Measurements from ENCODE around the gene SH3D19.

DNA sequence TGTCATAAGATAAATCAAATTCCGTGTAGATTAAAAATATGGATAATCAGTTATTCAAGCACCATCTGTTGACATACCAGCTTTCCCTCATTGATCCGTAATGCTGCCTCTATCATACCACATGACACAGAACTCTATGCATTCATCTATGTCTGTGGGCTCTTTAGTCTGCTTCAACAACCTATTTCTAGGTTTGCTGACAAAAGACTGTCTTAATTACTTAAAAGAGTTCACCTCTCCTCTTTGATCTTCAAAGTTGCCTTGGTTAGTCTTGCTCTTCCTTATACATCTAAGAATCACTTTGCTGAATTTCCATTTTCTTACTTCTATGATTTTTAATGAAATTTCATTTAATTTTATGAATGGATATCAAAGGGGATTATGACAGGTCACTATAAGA, 105.5 kb downstream of the SH3D19 start:
- TF ChIP-seq POLR2A (IDR thresholded peaks at IDR 0.05), result no peak
- TF ChIP-seq, protein P1, sequence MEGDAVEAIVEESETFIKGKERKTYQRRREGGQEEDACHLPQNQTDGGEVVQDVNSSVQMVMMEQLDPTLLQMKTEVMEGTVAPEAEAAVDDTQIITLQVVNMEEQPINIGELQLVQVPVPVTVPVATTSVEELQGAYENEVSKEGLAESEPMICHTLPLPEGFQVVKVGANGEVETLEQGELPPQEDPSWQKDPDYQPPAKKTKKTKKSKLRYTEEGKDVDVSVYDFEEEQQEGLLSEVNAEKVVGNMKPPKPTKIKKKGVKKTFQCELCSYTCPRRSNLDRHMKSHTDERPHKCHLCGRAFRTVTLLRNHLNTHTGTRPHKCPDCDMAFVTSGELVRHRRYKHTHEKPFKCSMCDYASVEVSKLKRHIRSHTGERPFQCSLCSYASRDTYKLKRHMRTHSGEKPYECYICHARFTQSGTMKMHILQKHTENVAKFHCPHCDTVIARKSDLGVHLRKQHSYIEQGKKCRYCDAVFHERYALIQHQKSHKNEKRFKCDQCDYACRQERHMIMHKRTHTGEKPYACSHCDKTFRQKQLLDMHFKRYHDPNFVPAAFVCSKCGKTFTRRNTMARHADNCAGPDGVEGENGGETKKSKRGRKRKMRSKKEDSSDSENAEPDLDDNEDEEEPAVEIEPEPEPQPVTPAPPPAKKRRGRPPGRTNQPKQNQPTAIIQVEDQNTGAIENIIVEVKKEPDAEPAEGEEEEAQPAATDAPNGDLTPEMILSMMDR (IDR thresholded peaks at IDR 0.05), result no peak

Data from tibial nerve (tissue), 3 donors.